ENCODE data around the gene KIF2C. TPM values are rescaled to one million over a fixed set of nuclear protein-coding genes. Genes with fewer than 3 reads are reported as not detected.

Gene KIF2C
- total RNA-seq, 2 donors from 2014 or later = 93.4 to 124 TPM

DNA sequence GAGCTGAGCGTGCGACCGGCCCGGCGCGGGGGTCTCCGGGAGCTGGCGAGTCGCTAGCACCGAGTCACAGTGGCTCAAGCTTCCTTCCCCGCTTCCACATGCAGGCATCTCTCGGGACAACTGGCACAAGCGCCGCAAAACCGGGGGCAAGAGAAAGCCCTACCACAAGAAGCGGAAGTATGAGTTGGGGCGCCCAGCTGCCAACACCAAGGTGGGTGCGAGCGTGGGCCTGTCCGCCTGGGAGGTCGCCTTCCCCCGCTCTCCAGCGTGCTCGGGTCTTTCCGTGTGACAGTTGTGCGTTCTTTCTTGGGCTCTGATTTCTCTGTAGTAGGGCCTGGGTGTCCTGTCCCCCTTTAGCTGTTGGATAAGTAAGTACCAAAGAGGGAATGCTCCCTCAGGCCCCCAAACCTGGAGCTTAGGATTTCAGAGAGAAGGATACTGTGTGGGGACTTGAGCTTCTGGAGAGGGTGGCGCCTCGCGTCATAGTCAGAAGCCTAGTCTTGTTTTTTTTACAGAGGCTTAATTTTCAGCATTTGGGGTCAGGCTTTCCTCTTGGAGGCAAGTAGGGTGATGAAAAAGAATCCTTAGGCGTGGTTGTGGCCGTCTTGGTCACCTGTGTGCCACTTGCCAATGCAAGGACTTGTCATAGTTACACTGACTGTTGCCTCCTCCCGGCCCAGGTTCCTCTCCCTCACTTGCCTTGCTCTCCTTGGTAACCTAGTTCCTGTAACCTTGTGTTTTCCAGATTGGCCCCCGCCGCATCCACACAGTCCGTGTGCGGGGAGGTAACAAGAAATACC lies 36.5 kb downstream of the KIF2C start:
- peak overlapping the region; percentile 98 for H3K4me3 Mint-ChIP-seq
- H3K36me3 Mint-ChIP-seq (ENCODE audit: low read depth) = peaks cover 70% of the 10 kb centered on the region
- H3K9me3 Mint-ChIP-seq = no peaks in the 10 kb centered on the region
- ATAC-seq (replicated peaks) = peak; percentile 43
- H3K27ac Mint-ChIP-seq = peak overlapping the region; percentile 98
- H3K27me3 Mint-ChIP-seq = no peaks in the 10 kb centered on the region
- H3K4me1 Mint-ChIP-seq = peaks cover 35% of the 10 kb centered on the region

DNA sequence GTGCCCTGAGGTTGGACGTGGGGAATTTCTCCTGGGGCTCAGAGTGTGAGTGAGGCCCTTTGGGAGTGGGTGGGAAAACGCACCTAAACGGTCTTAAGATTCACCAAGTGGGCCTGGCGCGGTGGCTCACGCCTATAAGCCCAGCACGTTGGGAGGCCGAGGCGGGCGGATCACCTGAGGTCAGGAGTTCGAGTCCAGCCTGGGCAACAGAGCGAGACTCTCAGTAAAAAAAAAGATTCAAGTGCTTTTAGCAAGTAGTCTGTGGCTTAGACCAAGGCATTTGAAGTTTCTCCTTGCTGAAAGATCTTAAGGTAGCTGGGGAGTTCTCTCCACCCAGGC lies 37.1 kb downstream of the KIF2C start:
- ATAC-seq (replicated peaks) = peak; percentile 3
- Mint-ChIP-seq H3K27me3 (no peaks in the 10 kb centered on the region), H3K27ac (peak overlapping the region; percentile 98), H3K4me1 (peaks cover 41% of the 10 kb centered on the region), H3K36me3 (ENCODE audit: low read depth) (peaks cover 75% of the 10 kb centered on the region), H3K4me3 (peak overlapping the region; percentile 98), H3K9me3 (no peaks in the 10 kb centered on the region)

DNA sequence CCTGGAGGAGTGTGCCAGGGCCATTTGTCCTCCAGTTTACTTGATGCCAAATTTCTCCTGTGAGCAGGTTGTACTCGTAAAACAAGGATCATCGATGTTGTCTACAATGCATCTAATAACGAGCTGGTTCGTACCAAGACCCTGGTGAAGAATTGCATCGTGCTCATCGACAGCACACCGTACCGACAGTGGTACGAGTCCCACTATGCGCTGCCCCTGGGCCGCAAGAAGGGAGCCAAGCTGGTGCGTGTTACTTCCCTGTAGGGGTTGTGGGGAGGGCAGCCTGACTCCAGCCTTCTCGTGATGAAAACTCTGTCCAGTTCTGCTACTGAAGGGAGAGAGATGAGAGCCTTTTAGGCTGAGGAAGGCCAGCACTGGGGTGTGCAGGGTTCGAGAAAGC lies 37.9 kb downstream of the KIF2C start:
- no peak for ATAC-seq (replicated peaks)
- H3K9me3 Mint-ChIP-seq = no peaks in the 10 kb centered on the region
- peaks cover 42% of the 10 kb centered on the region for H3K4me1 Mint-ChIP-seq
- H3K27me3 Mint-ChIP-seq = no peaks in the 10 kb centered on the region
- H3K27ac Mint-ChIP-seq = peak overlapping the region; percentile 98
- H3K36me3 Mint-ChIP-seq (ENCODE audit: low read depth) = peaks cover 83% of the 10 kb centered on the region
- H3K4me3 Mint-ChIP-seq = peak overlapping the region; percentile 98

DNA sequence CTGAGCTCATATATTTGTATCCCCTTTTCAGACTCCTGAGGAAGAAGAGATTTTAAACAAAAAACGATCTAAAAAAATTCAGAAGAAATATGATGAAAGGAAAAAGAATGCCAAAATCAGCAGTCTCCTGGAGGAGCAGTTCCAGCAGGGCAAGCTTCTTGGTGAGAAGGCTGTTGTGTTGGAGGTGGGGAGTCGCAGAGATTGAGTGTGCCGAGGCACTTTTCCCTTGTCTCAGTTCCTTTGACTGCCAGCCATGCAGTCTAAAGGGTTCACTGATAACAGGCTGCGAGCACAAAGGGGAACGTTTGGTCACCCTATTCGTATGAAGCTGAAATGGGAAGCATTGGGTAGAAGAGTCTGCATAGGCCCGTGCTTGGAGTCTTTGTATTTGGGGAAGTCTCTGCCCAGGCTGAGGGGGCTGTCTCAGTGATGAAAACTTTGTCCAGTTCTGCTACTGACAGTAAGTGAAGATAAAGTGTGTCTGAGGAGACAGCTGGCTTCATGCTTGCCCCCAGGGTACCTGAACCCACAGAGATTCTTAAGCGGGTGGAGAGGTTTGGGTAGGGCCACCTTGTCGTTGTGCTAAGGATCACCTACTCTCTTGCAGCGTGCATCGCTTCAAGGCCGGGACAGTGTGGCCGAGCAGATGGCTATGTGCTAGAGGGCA lies 38.5 kb downstream of the KIF2C start:
- H3K4me1 Mint-ChIP-seq = peaks cover 42% of the 10 kb centered on the region
- peak overlapping the region; percentile 98 for H3K27ac Mint-ChIP-seq
- H3K9me3 Mint-ChIP-seq = no peaks in the 10 kb centered on the region
- no peaks in the 10 kb centered on the region for H3K27me3 Mint-ChIP-seq
- peak overlapping the region; percentile 98 for H3K4me3 Mint-ChIP-seq
- no peak for ATAC-seq (replicated peaks)
- peaks cover 87% of the 10 kb centered on the region for H3K36me3 Mint-ChIP-seq (ENCODE audit: low read depth)

DNA sequence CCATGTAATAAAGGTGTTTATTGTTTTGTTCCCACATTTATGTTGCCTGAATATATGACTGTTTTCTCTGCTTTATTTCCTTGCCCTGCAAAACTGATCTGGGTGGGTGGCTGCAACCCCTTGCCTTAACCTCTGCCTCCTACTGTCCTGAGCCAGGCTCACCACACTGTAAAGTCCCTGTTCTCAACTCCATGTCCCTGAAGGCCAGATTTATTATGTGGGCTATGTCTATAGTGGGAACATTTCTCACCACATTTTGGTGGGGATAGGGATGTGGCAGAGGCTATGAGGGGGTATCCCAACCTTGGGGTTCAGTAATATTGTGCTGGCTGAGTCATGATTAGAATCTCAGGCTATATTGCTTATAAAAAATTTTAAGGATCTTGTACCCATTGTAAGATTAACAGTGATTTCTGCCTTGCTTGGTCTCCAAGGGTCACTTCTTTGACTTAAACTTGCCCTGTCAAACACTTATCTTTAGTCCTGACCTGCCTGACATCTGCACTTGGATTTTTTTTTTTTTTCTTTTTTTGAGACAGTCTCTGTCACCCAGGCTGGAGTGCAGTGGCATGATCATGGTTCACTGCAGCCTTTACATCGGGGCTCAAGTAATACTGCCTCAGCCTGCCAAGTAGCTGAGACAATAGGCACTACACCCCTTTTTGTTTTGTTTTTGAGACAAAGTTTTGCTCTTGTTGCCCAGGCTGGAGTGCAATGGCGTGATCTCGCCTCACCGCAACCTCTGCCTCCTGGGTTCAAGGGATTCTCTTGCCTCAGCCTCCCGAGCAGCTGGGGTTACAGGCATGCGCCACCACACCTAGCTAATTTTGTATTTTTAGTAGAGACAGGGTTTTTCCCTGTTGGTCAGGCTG lies 39.3 kb downstream of the KIF2C start:
- H3K9me3 Mint-ChIP-seq = no peaks in the 10 kb centered on the region
- peaks cover 84% of the 10 kb centered on the region for H3K36me3 Mint-ChIP-seq (ENCODE audit: low read depth)
- H3K4me3 Mint-ChIP-seq = peak overlapping the region; percentile 98
- peak overlapping the region; percentile 83 for H3K27ac Mint-ChIP-seq
- no peak for ATAC-seq (replicated peaks)
- H3K4me1 Mint-ChIP-seq = peaks cover 47% of the 10 kb centered on the region
- H3K27me3 Mint-ChIP-seq = no peaks in the 10 kb centered on the region

DNA sequence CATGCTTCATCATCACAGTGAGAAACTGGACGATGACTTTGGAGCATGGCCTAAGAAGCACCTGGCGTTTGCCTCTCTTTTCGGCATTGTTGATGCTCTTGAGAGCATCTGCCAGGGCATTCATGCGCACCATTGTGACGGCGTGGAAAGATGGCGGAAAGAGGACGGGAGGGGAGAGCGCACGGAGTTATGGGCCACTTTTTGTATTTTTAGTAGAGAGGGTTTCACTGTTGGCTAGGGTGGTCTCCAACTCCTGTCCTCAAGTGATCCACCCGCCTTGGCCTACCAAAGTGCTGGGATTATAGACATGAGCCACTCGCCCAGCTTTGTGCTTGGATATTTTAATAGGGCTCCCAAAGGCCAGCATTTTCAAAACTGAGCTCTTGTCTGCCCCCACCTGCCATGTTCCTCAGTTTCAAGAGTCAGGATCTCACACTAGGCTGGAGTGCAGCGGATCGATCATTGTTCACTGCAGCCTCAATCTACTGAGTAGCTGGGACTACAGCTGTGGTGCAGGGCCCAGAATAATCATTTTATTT lies 41.0 kb downstream of the KIF2C start:
- H3K9me3 Mint-ChIP-seq = no peaks in the 10 kb centered on the region
- H3K27me3 Mint-ChIP-seq = no peaks in the 10 kb centered on the region
- peaks cover 72% of the 10 kb centered on the region for H3K36me3 Mint-ChIP-seq (ENCODE audit: low read depth)
- no peak overlapping the region for H3K27ac Mint-ChIP-seq
- H3K4me3 Mint-ChIP-seq = no peak overlapping the region
- peaks cover 50% of the 10 kb centered on the region for H3K4me1 Mint-ChIP-seq
- no peak for ATAC-seq (replicated peaks)

DNA sequence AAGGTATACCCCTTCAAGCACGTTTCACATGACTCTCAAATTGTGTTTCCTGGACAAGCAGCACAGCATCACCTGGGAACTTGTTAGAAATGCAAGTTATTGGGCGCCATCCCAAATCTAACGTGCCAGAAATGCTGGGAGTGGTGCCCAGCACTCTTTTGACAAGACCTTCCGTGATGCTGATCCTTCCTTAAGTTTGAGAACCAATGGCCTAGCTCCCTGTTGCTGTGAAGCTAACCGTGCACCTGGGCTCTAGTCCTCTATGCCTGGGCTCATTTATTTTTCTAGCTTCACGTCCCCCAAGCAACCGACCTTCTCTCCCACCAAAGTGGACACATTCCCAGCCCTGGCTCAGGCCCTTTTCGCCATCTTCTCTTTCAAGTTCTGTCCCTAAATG lies 44.1 kb downstream of the KIF2C start:
- no peaks in the 10 kb centered on the region for H3K27me3 Mint-ChIP-seq
- peak overlapping the region; percentile 58 for H3K4me3 Mint-ChIP-seq
- no peak for ATAC-seq (replicated peaks)
- peak overlapping the region; percentile 26 for H3K27ac Mint-ChIP-seq
- H3K9me3 Mint-ChIP-seq = no peaks in the 10 kb centered on the region
- H3K36me3 Mint-ChIP-seq (ENCODE audit: low read depth) = peaks cover 41% of the 10 kb centered on the region
- H3K4me1 Mint-ChIP-seq = peaks cover 37% of the 10 kb centered on the region

DNA sequence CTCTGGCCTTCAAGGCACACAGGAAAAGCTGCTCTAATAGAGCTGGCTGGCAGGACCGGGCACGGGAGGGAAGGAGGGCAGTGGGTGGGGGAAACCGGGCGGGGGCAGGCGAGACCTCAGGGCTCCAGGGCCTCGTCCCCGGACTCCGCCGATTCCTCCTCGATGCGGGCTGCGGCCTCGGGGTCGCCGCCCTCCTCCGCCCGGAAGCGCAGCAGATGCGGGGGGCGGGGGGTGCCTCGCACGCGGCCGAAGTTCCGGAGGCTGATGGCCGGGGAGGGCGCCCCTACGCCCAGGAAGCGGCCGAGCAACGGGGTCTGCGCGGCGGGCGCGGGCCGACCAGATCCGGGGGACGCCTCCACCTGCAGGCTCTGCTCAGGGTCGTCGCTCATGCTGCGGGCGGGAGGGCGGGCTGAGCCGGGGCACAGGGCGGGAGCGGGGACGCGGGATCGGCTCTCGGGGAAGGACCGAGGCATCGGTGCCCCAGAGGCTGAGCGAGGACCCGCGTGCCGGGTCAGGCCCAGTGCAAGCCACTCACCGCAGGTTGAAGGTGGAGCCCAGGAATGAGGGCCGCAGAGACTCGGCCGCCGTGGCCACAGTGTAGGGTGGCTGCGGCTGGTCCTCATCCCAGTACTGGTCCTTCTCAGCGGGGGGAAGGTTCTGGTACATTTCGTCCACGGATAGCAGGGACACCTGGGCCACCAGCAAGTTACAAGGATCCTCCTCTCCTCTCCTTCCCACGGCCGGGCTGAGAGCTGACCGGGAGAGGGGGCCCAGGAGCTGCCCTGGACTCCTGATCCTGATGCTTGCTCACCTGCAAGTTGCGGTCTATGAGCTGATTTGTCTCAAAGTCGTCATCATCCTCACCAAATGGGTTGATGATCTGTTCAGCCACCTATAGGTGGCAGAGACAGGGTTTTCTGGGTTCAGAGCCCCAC lies 44.7 kb downstream of the KIF2C start:
- no peaks in the 10 kb centered on the region for H3K9me3 Mint-ChIP-seq
- no peaks in the 10 kb centered on the region for H3K27me3 Mint-ChIP-seq
- peak; percentile 49 for ATAC-seq (replicated peaks)
- peak overlapping the region; percentile 79 for H3K4me3 Mint-ChIP-seq
- H3K36me3 Mint-ChIP-seq (ENCODE audit: low read depth) = peaks cover 35% of the 10 kb centered on the region
- peak overlapping the region; percentile 85 for H3K27ac Mint-ChIP-seq
- peaks cover 32% of the 10 kb centered on the region for H3K4me1 Mint-ChIP-seq

DNA sequence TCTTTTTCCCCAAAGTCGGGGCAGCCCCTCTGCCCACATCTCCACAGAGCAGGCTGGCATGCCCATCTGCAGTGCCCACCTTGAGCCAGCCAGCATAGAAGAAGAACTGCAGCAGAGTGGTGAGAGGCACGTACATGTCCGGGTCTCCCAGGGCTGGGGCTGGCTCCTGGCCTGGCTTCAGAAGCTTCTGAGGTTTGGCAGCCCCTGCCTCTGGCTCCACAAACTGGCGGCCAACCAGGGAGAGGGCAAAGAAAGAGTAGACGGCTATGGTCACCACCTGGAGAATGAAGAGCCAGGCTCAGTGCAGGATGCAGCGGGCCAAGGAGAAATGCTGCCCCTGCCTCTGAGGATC lies 45.4 kb downstream of the KIF2C start:
- H3K4me3 Mint-ChIP-seq = peak overlapping the region; percentile 79
- peak; percentile 0 for ATAC-seq (replicated peaks)
- H3K4me1 Mint-ChIP-seq = peaks cover 32% of the 10 kb centered on the region
- peak overlapping the region; percentile 85 for H3K27ac Mint-ChIP-seq
- no peaks in the 10 kb centered on the region for H3K27me3 Mint-ChIP-seq
- H3K36me3 Mint-ChIP-seq (ENCODE audit: low read depth) = peaks cover 28% of the 10 kb centered on the region
- H3K9me3 Mint-ChIP-seq = no peaks in the 10 kb centered on the region

DNA sequence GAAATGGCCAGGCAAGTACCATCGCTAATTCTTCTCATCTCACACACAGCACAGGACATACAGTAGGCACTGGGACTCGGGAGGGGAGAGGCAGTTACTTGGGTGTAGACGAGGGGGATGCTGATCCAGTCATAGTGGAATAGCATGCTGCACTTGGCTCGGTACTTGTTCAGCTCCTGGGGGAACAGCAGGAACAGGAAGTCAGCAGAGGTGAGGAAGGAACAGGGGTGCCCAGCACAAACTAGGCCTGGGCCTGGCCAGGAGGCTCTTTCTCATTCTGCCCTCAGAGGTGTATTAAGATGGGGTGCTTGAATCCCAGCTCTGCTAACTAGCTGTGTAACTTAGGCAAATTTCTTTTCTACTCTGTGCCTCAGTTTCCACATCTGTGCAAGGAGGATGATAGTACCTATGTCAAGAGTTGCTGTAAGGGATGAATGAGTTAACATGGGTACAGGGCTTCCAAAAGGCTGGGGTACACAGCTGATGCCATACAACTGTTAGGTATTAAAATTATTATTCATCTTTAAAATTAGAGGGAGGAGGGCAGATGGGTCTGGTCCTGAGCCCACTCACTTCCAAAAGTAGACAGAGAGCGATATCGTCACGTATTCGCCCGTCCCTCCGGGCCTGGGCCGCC lies 46.0 kb downstream of the KIF2C start:
- H3K4me3 Mint-ChIP-seq = peak overlapping the region; percentile 79
- no peaks in the 10 kb centered on the region for H3K9me3 Mint-ChIP-seq
- peak overlapping the region; percentile 85 for H3K27ac Mint-ChIP-seq
- no peak for ATAC-seq (replicated peaks)
- H3K4me1 Mint-ChIP-seq = peaks cover 32% of the 10 kb centered on the region
- no peaks in the 10 kb centered on the region for H3K27me3 Mint-ChIP-seq
- peaks cover 22% of the 10 kb centered on the region for H3K36me3 Mint-ChIP-seq (ENCODE audit: low read depth)

DNA sequence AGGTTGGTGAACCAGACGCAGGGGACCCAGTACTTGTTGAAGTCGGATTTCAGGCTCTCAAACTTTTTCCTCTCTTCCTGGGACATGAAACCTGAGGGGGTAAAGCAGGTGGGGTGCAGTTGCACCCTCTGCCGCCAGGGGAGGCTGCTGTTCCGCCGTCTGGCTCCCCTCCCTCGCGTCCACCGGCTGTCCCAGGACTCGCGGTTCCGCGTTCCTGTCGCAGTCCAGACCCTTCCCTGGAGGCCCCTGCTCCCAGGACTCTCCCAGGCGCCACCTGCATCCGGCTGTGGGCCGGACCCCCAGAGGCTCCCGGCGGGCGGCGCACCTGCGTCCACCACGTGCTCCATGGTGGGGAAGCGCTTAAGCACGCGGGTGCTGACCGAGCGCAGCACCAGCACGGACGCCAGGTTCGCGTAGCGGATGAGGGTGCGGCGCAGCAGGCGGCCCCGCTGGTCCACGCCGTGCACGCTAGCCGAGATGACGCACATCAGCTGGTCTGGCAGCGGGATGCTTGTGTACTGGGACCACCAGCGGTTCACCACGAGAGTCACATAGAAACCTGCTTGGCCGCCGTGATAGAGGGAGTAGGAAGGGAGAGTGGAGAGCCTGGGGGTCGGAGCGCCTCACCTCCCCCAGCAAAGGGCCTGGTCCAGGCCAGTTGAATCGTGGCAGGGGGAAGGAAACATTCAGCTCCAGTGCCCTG lies 46.7 kb downstream of the KIF2C start:
- peak overlapping the region; percentile 79 for H3K4me3 Mint-ChIP-seq
- peak; percentile 77 for ATAC-seq (replicated peaks)
- H3K36me3 Mint-ChIP-seq (ENCODE audit: low read depth) = peaks cover 15% of the 10 kb centered on the region
- no peaks in the 10 kb centered on the region for H3K27me3 Mint-ChIP-seq
- H3K27ac Mint-ChIP-seq = peak overlapping the region; percentile 85
- H3K4me1 Mint-ChIP-seq = peaks cover 29% of the 10 kb centered on the region
- H3K9me3 Mint-ChIP-seq = no peaks in the 10 kb centered on the region

DNA sequence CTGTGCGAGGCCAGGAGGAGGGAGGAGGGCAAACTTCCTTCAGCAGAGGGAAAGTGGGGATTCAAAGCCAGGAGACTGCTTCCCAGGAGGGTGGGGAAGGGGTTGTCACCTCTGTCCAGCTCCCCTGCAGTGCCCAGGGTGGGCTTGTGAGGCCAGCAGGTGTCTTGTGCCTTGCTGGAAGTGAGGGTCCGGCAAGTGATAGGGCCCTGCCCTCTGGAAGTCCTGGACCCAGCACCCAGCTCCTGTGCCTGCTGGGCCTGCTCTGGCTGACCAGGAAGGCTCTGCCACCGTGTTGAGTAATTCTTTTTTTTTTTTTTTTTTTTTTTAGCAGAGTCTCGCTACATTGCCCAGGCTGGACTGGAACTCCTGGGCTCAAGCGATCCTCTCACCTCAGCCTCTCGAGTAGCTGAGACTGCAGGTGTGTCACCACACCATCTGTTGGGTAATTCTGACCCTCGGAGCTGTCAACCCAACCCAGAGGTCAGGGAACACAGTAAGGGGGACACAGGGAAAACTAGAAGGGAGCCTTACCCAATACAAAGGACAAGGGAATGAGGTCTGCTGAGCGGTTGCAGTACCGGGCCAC lies 47.3 kb downstream of the KIF2C start:
- peaks cover 24% of the 10 kb centered on the region for H3K4me1 Mint-ChIP-seq
- ATAC-seq (replicated peaks) = no peak
- peaks cover 9% of the 10 kb centered on the region for H3K36me3 Mint-ChIP-seq (ENCODE audit: low read depth)
- peak overlapping the region; percentile 79 for H3K4me3 Mint-ChIP-seq
- no peaks in the 10 kb centered on the region for H3K27me3 Mint-ChIP-seq
- no peaks in the 10 kb centered on the region for H3K9me3 Mint-ChIP-seq
- H3K27ac Mint-ChIP-seq = peak overlapping the region; percentile 84
